GM13977 (cell line): ENCODE measurements around the gene PIK3C3.

ENCODE experiments used
- DNase-seq: peaks from one replicate; pipeline ENCODE4 v3.0.0; 2012; ENCODE audit warnings: low spot score
- CTCF ChIP-seq: IDR thresholded peaks from 2 replicates; pipeline ENCODE4 v1.5.1; 2012; ENCODE audit warnings: mild to moderate bottlenecking, control low read depth; ENCODE audit not compliant: insufficient read depth; ENCODE audit errors: extremely low read depth, missing control alignments
- in situ Hi-C: fragments of 300-500 bp; cut with MboI; formaldehyde crosslinking; loops from one replicate; pipeline ENCODE4 v1.12.0; 2022; ENCODE audit warnings: low sequenced_read_pairs, low pct_unique_long_range_greater_than_20kb, mixed read lengths, inconsistent platforms; ENCODE audit not compliant: unreplicated experiment

The PIK3C3 gene

GRCh38 chr18:41922841-41923240 is 32.2 kb upstream of the PIK3C3 start:
- no peak for DNase-seq
- TF ChIP-seq CTCF = no peak
- in situ Hi-C loops = no loop called here

DNA sequence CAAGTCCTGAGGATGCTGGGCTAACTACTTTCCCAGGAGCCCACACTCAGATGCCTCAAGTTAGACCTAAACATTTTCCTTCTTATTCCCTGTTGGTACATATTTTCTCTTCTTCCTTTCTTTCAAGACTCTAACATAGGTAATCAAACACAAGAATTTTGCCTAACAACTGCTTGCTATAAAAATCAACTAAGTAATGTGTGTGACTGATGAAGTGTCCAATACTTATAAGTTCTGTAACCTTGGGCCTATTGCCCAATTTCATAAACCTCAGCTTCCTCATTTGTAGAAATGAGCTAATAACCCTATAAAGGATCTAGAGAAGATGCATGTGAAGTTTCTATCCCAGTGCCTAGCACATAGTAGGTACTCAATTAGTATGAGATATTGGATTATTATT is 31.6 kb upstream of the PIK3C3 start:
- no peak for TF ChIP-seq CTCF
- no peak for DNase-seq
- in situ Hi-C loops = no loop called here

GRCh38 chr18:41928581-41928980 is 26.5 kb upstream of the PIK3C3 start:
- TF ChIP-seq CTCF = no peak
- in situ Hi-C loops = no loop called here
- DNase-seq = no peak

DNA sequence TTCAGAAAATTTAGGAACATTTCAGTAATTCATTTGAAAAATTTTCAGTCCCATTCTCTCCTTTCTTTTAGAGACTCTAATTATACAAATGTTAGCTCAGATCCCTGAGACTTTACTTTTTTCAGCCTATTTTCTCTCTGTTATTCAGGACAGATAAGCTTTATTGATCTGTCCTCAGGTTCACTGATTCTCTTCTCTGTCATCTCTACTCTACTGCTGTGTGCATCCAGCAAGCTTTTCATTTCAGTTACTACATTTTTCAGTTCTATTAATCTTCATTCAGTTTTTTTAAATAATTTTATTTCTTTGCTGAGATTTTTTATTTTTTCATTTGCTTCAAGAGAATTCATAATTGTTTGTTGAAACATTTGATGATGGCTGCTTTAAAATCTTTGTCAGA is 22.1 kb upstream of the PIK3C3 start:
- TF ChIP-seq CTCF = no peak
- in situ Hi-C loops = no loop called here
- no peak for DNase-seq

DNA sequence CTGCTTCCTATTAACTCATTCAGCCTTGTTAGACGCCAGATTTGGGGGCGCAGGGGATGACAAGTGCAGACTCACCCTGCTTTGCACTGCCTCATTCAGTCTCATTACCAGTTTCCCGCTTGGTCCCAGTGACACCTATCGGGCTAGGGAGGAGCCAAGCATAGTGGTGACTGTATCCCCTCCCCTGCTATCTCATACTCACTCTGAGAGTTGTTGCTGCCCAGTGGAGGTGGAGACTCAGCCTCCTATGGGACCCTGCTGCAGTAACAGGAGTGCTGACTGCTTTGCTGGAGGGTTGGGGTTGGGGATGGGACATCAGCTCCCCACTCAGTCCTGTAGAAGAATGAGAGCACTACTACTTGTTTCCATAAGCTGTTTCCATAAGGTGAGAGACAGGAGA is 21.3 kb upstream of the PIK3C3 start:
- no peak for TF ChIP-seq CTCF
- no peak for DNase-seq
- in situ Hi-C loops = no loop called here

DNA sequence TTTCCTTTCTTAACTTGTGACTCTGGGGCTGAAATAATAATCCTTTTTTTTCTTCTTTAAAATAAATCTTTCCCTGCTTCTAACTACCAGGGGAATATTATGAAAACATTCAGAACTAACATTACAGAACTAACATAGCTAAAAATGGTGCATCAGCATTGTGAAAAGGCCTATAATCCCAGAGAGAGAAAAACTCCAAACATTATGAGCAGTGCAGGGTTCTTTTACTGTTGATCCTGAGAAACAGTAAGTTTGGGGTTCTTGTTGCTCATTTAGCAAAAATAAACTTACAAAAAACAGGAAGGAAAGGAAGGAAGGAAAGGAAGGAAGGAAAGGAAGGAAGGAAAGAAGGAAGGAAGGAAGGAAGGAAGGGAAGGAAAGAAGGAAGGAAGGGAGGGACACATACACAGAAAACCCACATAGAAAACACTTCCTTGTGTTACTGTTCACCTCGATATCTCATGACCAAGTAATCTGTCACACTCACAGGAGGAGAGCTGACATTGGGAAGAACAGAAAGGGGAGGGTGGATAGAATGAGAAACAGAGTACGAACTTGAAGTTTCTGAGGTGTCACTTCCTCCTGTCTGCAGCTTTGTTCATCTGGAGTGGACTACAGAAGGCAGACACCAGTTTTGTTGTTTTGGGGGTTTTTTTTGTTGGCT is 18.4 kb upstream of the PIK3C3 start:
- no peak for DNase-seq
- TF ChIP-seq CTCF = no peak
- in situ Hi-C loops = no loop called here
